Activated CD4-positive, alpha-beta T cell treated with anti-CD3 and anti-CD28 coated beads, Interleukin-2, amount 50 U/mL, for 1 hour (primary cell): ENCODE data around the gene GNMT.
A peak's percentile ranks its signal among the peaks of the same experiment; 100 is the strongest.
"Not testable (repeated sequence)": the region's sequence is repeated elsewhere in the genome, so short reads cannot be mapped to it uniquely, and the experiment has no call there.

ENCODE experiments used
- DNase-seq: peaks from one replicate; pipeline ENCODE4 v3.0.0-alpha.2; 2020

Gene GNMT

DNA sequence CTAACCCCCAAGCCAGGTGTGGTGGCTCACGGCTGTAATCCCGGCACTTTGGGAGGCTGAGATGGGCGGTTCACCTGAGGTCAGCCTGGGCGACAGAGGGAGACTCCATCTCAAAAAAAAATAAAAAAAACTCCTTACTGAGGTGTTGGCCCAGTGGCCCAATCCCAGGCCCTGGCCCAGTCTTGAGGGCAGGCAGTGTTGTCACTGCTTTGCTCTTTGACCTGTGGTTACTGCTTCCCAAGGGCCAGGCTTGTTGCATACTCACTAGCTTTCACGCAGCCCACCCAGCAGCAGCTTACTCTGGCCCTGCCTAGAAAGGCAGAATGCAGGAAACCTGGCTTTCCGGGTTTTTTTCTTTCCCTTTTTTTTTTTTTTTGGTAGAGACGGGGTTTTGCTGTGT is 18.1 kb upstream of the GNMT start:
- DNase-seq, result no peak

- DNase-seq, result no peak
These were observed 12.6 kb upstream of the GNMT start for GRCh38 chr6:42947950-42948349.

- no peak for DNase-seq
These were observed 8.2 kb upstream of the GNMT start for GRCh38 chr6:42952389-42952788.

DNA sequence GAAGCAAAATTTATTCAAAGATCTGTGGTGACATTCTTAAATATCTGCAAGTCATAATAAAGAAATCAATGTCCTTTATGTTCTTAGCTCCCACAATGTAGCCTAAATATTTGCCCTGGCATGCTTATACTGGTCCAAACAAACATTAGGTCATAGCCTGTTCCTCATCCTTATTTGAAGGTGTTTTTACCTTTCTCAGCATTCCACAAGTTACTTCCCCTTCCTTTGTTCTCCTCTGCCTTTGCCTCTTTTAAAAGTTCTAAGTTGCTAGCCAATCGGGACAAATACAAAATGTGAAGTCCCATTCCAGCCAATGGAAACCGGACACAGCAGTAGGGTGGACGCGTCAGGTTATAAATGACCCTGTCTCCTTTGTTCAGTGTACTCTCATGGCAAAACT is 6.1 kb upstream of the GNMT start:
- DNase-seq, result not testable (repeated sequence)

DNA sequence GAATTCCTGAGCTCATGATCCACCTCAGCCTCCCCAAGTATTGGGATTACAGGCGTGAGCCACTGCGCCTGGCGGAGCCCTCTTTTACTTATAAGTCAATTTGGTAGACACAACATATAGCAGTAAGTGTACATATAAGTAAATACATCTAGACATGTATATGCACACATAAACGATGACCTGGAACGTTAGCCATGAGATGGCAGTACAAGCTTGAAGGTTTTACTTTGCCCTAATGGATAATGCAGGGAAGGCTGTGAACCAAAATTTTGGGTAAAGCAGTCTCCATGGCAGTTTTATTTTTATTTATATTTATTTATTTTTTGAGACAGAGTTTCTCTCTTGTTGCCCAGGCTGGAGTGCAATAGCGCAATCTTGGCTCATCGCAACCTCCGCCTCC is 2.4 kb upstream of the GNMT start:
- no peak for DNase-seq

GRCh38 chr6:42959917-42960242 is 674 bp upstream of the GNMT start:
- no peak for DNase-seq

DNA sequence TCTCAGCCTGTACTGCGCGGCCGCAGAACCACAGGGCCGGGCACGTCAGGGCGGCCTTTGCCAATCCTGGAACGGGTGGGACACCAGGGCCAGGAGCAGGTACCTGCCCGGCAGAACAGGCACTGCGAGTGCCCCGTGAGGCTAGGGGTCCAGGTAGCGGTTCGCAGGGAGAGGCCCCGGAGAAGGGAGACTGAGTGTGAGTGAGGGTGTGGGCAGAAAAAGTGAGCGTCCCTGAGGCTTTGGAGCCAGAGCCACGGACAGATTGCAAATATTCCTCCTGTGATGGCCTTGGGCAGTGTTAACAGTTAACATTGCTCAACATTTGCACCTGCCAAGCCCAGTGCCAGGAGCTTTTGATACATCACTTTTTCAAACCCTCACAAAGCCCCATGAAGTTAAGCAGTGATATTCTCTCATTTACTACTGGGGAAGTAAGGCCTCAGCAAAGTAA is 491 bp downstream of the GNMT start:
- no peak for DNase-seq

DNA sequence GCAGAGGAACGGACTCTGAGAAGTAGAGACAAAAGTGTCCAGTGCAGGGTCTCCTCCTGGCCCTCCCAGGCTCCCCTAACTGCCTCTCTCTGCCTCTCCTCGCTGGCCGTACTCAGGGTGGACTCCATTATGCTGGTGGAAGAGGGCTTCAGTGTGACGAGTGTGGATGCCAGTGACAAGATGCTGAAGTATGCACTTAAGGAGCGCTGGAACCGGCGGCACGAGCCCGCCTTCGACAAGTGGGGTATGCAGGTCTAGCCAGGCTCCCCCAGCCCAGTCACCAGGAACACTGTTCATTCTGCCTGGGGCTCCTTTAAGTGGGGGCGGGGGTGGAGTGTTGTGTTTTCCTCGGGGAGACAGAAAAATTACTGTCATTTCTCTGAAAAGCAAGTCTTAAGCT is 1.5 kb downstream of the GNMT start:
- DNase-seq, result no peak

DNA sequence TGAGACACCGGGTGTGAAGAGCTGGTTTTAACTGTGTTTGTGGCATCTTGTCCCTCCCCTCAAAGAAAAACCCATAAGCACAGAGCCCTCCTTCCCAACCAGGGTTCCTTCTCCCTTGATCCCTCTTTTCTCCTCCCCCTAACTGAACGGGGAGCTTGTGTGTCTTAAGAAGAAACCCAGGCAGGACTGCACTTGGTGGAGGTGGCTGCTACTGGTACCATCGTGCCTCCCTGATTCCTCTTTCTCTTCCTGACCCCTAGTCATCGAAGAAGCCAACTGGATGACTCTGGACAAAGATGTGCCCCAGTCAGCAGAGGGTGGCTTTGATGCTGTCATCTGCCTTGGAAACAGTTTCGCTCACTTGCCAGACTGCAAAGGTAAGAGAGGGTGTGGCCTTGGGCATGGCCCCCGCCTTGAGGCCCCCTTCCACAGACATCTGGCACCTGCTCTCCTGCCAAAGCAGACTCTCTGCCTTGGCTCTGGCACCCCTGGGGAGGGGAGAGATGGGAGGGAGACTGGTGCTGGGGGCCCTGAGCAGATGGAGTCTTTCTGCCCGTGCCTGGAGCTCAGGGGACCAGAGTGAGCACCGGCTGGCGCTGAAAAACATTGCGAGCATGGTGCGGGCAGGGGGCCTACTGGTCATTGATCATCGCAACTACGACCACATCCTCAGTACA is 2.1 kb downstream of the GNMT start:
- no peak for DNase-seq

DNA sequence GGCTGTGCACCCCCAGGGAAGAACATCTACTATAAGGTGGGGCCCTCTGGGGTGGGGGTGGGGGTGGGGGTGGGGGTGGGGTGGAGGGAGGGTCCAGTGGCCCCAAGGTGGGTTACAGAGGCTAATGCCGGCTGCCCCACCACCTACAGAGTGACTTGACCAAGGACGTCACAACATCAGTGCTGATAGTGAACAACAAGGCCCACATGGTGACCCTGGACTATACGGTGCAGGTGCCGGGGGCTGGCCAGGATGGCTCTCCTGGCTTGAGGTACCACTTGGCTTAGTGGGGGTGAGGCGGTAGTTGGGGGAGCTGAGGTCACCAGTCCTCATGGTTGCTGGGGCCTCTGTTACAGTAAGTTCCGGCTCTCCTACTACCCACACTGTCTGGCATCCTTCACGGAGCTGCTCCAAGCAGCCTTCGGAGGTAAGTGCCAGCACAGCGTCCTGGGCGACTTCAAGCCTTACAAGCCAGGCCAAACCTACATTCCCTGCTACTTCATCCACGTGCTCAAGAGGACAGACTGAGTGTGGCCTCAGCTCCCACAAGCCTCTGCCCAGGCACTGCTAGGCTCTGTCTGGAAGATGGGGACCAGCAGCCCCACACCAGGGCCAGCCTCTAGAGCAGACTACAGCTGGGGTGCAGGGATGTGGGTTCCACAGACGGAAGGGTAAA is 2.8 kb downstream of the GNMT start:
- no peak for DNase-seq

GRCh38 chr6:42963855-42964605 is 3.5 kb downstream of the GNMT start:
- DNase-seq, result peak; percentile 26

DNA sequence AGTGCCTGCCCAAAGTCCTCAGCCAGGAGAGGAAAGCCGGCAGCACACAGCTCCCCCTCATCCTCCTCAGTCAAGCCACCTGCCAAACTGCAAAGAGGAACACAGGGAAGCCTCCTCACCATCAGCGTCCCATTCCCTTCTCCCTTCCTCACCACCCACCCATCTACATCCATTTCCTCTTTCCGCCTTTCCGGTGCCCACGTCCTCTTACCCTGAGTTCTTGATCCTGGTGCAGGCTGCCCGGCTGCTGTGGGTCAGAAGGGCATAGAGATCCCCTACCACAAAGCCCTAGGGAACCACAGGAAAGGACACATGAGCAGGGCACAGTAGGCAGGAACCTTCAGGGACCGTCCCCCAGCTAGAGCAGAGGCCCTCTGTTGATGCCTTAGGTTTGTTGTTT is 6.0 kb downstream of the GNMT start:
- DNase-seq, result no peak

GRCh38 chr6:42967228-42967627 is 6.7 kb downstream of the GNMT start:
- no peak for DNase-seq

DNA sequence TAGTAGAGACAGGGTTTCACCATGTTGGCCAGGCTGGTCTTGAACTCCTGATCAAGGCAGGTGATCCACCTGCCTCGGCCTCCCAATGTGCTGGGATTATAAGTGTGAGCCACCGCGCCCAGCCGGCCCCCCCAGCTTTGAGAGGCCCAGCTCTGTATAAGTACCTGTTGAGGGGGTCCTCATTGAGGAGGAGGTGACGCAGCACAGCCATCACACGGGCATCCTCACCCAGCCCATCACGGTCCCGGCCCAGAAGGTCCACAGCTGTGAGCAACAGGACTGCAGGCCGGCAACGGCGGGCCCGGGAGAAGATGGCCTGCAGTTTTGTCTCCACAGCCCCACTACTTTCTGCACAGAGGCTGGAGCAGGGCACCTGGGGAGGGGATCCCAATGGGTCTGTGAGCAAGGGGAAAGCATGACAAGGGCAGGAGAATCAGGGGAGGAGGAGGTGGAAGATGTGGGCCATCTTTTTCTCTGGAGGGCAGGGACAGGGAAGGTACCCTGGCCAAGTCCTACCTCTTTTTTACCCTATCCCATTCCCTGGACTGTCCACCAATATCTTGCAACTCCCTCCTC is 7.7 kb downstream of the GNMT start:
- no peak for DNase-seq

DNA sequence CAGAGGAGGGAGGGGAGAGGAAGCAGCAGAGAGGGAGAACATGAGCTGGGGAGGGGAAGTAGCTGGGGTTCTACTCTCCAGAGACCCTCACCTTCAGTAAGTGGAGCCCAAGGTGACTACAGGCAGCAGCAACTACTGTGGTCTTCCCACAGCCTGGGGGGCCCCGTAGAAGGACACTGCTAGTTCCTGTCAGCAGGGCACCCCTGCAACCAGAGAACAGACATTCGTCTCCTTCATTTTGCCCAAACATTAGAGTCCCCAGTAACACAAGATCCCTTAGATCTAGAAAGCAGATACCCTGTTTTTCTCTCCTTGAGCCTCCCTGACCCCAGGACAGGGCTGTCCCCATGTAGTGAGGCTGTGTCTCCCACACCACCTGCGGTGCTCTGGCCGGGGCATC is 8.2 kb downstream of the GNMT start:
- DNase-seq, result no peak

DNA sequence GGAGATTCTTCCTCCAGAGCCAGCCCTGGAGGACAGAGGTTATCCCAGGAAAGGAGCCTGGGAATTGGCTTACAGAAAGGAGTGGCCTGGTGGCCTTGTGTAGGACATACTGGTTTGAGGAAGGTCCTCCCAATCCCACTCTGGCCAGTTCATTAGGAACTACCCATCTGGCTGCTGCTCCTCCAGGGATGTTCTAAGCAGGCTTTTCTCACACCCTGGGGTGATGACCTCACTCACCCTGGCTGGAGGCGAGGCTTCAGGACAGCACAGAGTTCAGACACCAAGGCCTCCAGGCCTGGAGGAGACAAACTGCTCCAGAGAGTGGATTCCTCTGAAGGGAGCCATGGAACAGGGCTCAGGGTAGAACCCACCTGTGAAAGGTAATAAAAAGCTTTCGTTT is 8.9 kb downstream of the GNMT start:
- no peak for DNase-seq

DNA sequence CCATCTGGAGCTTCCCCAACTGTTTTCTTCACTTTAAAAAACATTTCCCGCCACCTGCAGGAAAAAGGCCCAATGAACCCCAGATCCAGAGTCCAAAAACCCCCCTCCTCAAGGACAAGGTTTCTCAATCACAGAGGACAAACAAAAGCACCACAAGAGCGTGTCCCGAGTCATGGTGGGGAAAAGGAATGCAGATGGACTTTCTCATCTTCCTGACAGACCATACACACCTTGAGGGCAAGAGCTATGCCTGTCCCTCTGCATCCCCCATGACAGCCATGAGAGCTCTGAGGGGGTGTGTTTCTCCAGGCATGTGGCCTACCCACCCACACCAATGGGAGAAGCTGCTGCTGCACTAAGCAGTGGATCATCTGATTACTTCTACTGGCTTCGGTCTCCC is 9.4 kb downstream of the GNMT start:
- DNase-seq, result no peak

DNA sequence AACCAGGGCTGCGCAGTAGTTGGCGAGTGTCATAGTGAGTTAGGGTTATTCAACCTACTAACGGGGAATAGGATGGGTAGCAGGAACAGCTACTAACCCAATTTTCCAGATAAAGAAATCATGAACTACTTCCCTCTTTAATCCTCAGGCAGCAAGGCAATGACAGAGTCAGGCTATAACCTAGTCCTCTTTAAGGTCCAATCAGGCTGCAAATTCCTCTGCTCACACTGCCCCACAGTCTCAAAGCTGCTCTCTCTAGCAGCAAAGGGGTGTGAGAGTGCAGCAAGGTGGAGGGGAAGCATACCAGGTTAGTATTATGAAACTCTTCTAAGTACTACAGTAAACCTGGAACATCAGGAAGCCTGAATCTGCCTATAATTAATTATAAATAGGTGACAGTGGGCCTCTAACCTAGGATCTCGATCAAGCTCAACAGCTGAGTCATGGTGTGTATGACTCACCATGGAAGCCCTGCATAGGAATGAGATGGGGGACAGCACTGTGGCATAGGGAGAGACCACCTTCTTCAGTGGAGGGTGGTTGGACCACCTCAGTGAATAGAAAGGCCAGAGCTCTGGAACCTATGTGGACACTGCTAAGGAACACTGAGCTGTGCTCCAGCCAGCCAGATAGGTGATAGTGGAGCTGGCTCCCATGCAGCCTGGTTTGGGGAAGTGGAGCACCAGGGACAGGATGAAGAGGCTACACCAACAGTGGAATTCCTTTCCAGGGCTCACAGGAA is 10.5 kb downstream of the GNMT start:
- DNase-seq, result no peak

GRCh38 chr6:42971746-42972327 is 11.3 kb downstream of the GNMT start:
- no peak for DNase-seq

GRCh38 chr6:42973926-42974325 is 13.4 kb downstream of the GNMT start:
- no peak for DNase-seq

- no peak for DNase-seq
These were observed 14.5 kb downstream of the GNMT start for GRCh38 chr6:42974919-42975505.

DNA sequence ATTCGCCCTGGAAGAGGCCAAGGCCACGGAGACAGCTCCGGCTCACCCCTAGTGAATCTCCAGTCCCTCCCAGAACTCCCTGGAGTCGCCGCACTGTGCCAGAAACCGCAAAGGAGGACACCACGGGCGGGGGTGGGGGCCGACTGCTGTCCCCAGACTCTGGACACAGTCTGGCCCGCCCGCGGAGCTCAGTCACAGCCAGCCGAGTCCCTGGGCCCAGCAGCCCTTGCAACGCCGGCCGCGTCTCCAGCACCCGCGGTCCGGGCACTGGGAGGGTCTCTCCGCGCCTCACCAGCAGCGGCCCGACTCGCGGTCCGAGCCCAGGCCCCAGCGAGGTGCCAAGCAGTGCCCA is 17.9 kb downstream of the GNMT start:
- DNase-seq, result peak; percentile 7
